Uterus (tissue), 2 donors: ENCODE data around the gene WWOX.

Experiments
- POLR2A ChIP-seq, 2 donors: fragments of 450-650 bp; IDR thresholded peaks; one replicate each; pipeline ENCODE4 v1.6.1; 2016; ENCODE audit warnings: antibody characterized with exemption in 2 of 2, mild to moderate bottlenecking in 1 of 2, moderate library complexity in 1 of 2
- TF ChIP-seq, protein P1 (sequence below), 4 experiments: fragments of 200-600 bp in 2 of 4; fragments of 450-650 bp in 2 of 4; sonication (generic) in 2 of 4; IDR thresholded peaks; one replicate each; pipeline ENCODE4 v1.5.1; 2016 to 2019; ENCODE audit warnings: antibody characterized with exemption in 4 of 4, mild to moderate bottlenecking in 2 of 4, moderate library complexity in 1 of 4

DNA sequence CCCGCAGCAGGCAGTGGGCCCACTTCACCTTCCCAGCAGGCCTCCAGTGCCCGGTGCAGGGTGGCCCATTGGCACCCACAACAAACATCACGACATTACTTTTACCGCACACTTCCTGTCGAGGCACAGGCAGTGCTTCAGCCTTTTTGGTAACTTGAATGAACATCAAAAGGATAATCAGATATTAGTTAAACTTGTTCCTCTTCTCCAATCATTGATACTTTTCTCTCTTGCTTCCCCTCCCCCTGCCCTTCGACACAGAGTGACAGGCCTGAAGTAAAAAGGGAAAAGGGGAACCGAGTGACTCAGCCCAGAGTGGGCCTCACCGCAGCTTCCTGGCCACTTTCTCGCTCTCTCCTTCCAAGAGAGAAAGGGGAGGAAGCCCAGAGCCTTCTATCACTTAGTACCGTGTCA, 994.1 kb downstream of the WWOX start:
- TF ChIP-seq, protein P1, sequence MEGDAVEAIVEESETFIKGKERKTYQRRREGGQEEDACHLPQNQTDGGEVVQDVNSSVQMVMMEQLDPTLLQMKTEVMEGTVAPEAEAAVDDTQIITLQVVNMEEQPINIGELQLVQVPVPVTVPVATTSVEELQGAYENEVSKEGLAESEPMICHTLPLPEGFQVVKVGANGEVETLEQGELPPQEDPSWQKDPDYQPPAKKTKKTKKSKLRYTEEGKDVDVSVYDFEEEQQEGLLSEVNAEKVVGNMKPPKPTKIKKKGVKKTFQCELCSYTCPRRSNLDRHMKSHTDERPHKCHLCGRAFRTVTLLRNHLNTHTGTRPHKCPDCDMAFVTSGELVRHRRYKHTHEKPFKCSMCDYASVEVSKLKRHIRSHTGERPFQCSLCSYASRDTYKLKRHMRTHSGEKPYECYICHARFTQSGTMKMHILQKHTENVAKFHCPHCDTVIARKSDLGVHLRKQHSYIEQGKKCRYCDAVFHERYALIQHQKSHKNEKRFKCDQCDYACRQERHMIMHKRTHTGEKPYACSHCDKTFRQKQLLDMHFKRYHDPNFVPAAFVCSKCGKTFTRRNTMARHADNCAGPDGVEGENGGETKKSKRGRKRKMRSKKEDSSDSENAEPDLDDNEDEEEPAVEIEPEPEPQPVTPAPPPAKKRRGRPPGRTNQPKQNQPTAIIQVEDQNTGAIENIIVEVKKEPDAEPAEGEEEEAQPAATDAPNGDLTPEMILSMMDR (IDR thresholded peaks at IDR 0.05): no peak
- no peak for TF ChIP-seq POLR2A (IDR thresholded peaks at IDR 0.05)
